HEK293 (cell line): ENCODE results near the gene CEP350.

ENCODE experiments used
- FEZF1 ChIP-seq: fragments of 450-650 bp; formaldehyde crosslinking; IDR thresholded peaks from 2 replicates; pipeline ENCODE4 v1.5.1; 2016; ENCODE audit warnings: missing biosample characterization, missing genetic modification characterization
- PATZ1 ChIP-seq: fragments of 450-650 bp; formaldehyde crosslinking; IDR thresholded peaks from 2 replicates; pipeline ENCODE4 v1.5.1; 2016; ENCODE audit warnings: missing biosample characterization, missing genetic modification characterization
- PRDM1 ChIP-seq: fragments of 450-650 bp; formaldehyde crosslinking; IDR thresholded peaks from 2 replicates; pipeline ENCODE4; 2016; ENCODE audit warnings: missing biosample characterization, missing genetic modification characterization
- PRDM10 ChIP-seq: fragments of 450-650 bp; formaldehyde crosslinking; IDR thresholded peaks from 2 replicates; pipeline ENCODE4 v1.5.1; 2016; ENCODE audit warnings: missing biosample characterization, missing genetic modification characterization
- SP2 ChIP-seq: fragments of 450-650 bp; formaldehyde crosslinking; IDR thresholded peaks from 2 replicates; pipeline ENCODE4 v1.5.1; 2016; ENCODE audit warnings: missing biosample characterization, missing genetic modification characterization
- SP3 ChIP-seq: fragments of 450-650 bp; formaldehyde crosslinking; IDR thresholded peaks from 2 replicates; pipeline ENCODE4 v1.5.1; 2016; ENCODE audit warnings: missing biosample characterization, missing genetic modification characterization
- ZBTB20 ChIP-seq: fragments of 450-650 bp; formaldehyde crosslinking; IDR thresholded peaks from 2 replicates; pipeline ENCODE4 v1.5.1; 2016; ENCODE audit warnings: missing biosample characterization, missing genetic modification characterization
- ZFP69B ChIP-seq: fragments of 450-650 bp; formaldehyde crosslinking; IDR thresholded peaks from 2 replicates; pipeline ENCODE4 v1.5.1; 2016; ENCODE audit warnings: missing biosample characterization, missing genetic modification characterization
- ZNF138 ChIP-seq: fragments of 450-650 bp; formaldehyde crosslinking; IDR thresholded peaks from 2 replicates; pipeline ENCODE4 v1.5.1; 2016; ENCODE audit warnings: missing biosample characterization, missing genetic modification characterization, borderline replicate concordance
- ZNF140 ChIP-seq: fragments of 450-650 bp; formaldehyde crosslinking; IDR thresholded peaks from 2 replicates; pipeline ENCODE4 v1.5.1; 2016; ENCODE audit warnings: missing biosample characterization, missing genetic modification characterization
- ZNF169 ChIP-seq: fragments of 450-650 bp; formaldehyde crosslinking; IDR thresholded peaks from 2 replicates; pipeline ENCODE4 v1.5.1; 2016; ENCODE audit warnings: missing biosample characterization, missing genetic modification characterization
- ZNF174 ChIP-seq: fragments of 450-650 bp; formaldehyde crosslinking; IDR thresholded peaks from 2 replicates; pipeline ENCODE4 v1.5.0; 2017; ENCODE audit warnings: missing biosample characterization, mild to moderate bottlenecking, missing genetic modification characterization
- ZNF266 ChIP-seq: fragments of 450-650 bp; formaldehyde crosslinking; IDR thresholded peaks from 2 replicates; pipeline ENCODE4 v1.5.1; 2016; ENCODE audit warnings: missing biosample characterization, missing genetic modification characterization, low read depth
- ZNF335 ChIP-seq: fragments of 450-650 bp; formaldehyde crosslinking; conservative IDR thresholded peaks from 2 replicates; pipeline ENCODE4 v1.5.1; 2016; ENCODE audit warnings: missing biosample characterization, missing genetic modification characterization
- ZNF513 ChIP-seq: fragments of 450-650 bp; IDR thresholded peaks from 2 replicates; pipeline ENCODE4 v1.5.1; 2018; ENCODE audit warnings: missing biosample characterization, missing genetic modification characterization
- ZNF518A ChIP-seq: fragments of 450-650 bp; formaldehyde crosslinking; conservative IDR thresholded peaks from 2 replicates; pipeline ENCODE4 v1.5.1; 2016; ENCODE audit warnings: low read depth, missing biosample characterization, missing genetic modification characterization
- ZNF521 ChIP-seq: fragments of 450-650 bp; formaldehyde crosslinking; IDR thresholded peaks from 2 replicates; pipeline ENCODE4 v1.5.1; 2017; ENCODE audit warnings: missing biosample characterization, mild to moderate bottlenecking, missing genetic modification characterization
- ZNF560 ChIP-seq: fragments of 450-650 bp; formaldehyde crosslinking; IDR thresholded peaks from 2 replicates; pipeline ENCODE4 v1.5.1; 2017; ENCODE audit warnings: missing biosample characterization, missing genetic modification characterization, borderline replicate concordance
- ZNF600 ChIP-seq: fragments of 450-650 bp; formaldehyde crosslinking; IDR thresholded peaks from 2 replicates; pipeline ENCODE4 v1.5.1; 2016; ENCODE audit warnings: missing biosample characterization, missing genetic modification characterization
- ZNF664 ChIP-seq: fragments of 450-650 bp; formaldehyde crosslinking; IDR thresholded peaks from 2 replicates; pipeline ENCODE4 v1.5.1; 2016; ENCODE audit warnings: missing biosample characterization, missing genetic modification characterization
- ZNF670 ChIP-seq: fragments of 450-650 bp; formaldehyde crosslinking; IDR thresholded peaks from 2 replicates; pipeline ENCODE4 v1.5.1; 2016; ENCODE audit warnings: missing biosample characterization, missing genetic modification characterization, low read depth
- ZNF747 ChIP-seq: fragments of 450-650 bp; formaldehyde crosslinking; IDR thresholded peaks from 2 replicates; pipeline ENCODE4 v1.5.1; 2016; ENCODE audit warnings: missing biosample characterization, missing genetic modification characterization
- ZNF76 ChIP-seq: fragments of 450-650 bp; formaldehyde crosslinking; IDR thresholded peaks from 2 replicates; pipeline ENCODE4; 2016; ENCODE audit warnings: low read depth, missing biosample characterization, missing genetic modification characterization, borderline replicate concordance
- ZNF777 ChIP-seq: fragments of 450-650 bp; formaldehyde crosslinking; IDR thresholded peaks from 2 replicates; pipeline ENCODE4 v1.5.1; 2017; ENCODE audit warnings: missing biosample characterization, missing genetic modification characterization, borderline replicate concordance
- ZXDB ChIP-seq: fragments of 450-650 bp; formaldehyde crosslinking; IDR thresholded peaks from 2 replicates; pipeline ENCODE4 v1.5.1; 2016; ENCODE audit warnings: missing biosample characterization, missing genetic modification characterization

CEP350 gene

GRCh38 chr1:180154325-180155181 lies 199.9 kb downstream of the CEP350 start, which contains the start of gene QSOX1 (continued):
- TF ChIP-seq ZNF518A (tag by site-specific recombination) (peak; percentile 54; the same call in 1 of the 2 replicates), ZNF670 (tag by site-specific recombination) (no peak), ZNF664 (tag by site-specific recombination) (no peak), ZNF777 (tag by site-specific recombination) (0 out of 2 replicates have a peak, but pooled peaks have one; percentile 44), ZNF747 (no peak), ZNF138 (tag by site-specific recombination) (no peak), ZNF266 (tag by site-specific recombination) (no peak), ZNF513 (tag by site-specific recombination) (peak; percentile 83), PATZ1 (peak; percentile 47; the same call in 1 of the 2 replicates), SP2 (peak; percentile 42; the same call in 1 of the 2 replicates), ZBTB20 (tag by site-specific recombination) (peak; percentile 76; the same call in 1 of the 2 replicates), ZNF560 (tag by site-specific recombination) (no peak), ZNF76 (tag by site-specific recombination) (0 out of 2 replicates have a peak, but pooled peaks have one; percentile 17), PRDM10 (tag by site-specific recombination) (peak; percentile 68), ZXDB (tag by site-specific recombination) (peak; percentile 92), ZFP69B (tag by site-specific recombination) (no peak), FEZF1 (no peak), ZNF174 (tag by site-specific recombination) (no peak), ZNF600 (tag by site-specific recombination) (no peak; the same call in none of the 2 replicates), ZNF335 (tag by site-specific recombination) (peak; percentile 79), ZNF521 (no peak), ZNF169 (tag by site-specific recombination) (no peak), SP3 (0 out of 2 replicates have a peak, but pooled peaks have one; percentile 27), PRDM1 (tag by site-specific recombination) (no peak), ZNF140 (tag by site-specific recombination) (no peak)
